Umbilical cord (tissue), 2 donors: Measurements from ENCODE around the gene MAPK11. TPM values are rescaled to one million over a fixed set of nuclear protein-coding genes. Genes with fewer than 3 reads are reported as not detected.

ENCODE experiments used
- DNase-seq: peaks from one replicate; pipeline ENCODE4 v3.0.0-alpha.2; 2015; ENCODE audit warnings: low spot score
- total RNA-seq: library from RNA; depleted of rRNA; stranded (reverse); fragments of >200 nt; gene quantifications from one replicate; pipeline ENCODE4 v1.2.3, GENCODE V29; 2014; ENCODE audit warnings: low replicate concordance; ENCODE audit not compliant: insufficient read depth

Gene MAPK11
- total RNA-seq, 1 donor from 2014 or later = 4.3 TPM

GRCh38 chr22:50226063-50226874 lies 43.9 kb downstream of the MAPK11 start:
- no peak for DNase-seq

- DNase-seq = no peak
Measured at GRCh38 chr22:50225200-50225969, 44.8 kb downstream of the MAPK11 start.

GRCh38 chr22:50224071-50224470 lies 46.1 kb downstream of the MAPK11 start:
- DNase-seq = no peak

- no peak for DNase-seq
Measured at GRCh38 chr22:50222508-50222907, 47.7 kb downstream of the MAPK11 start.

GRCh38 chr22:50221410-50222300 lies 48.5 kb downstream of the MAPK11 start:
- no peak for DNase-seq

GRCh38 chr22:50220603-50221409 lies 49.4 kb downstream of the MAPK11 start:
- DNase-seq = no peak

GRCh38 chr22:50219800-50220602 lies 50.2 kb downstream of the MAPK11 start:
- no peak for DNase-seq

GRCh38 chr22:50218996-50219727 lies 51.0 kb downstream of the MAPK11 start:
- DNase-seq = peak; percentile 48

- no peak for DNase-seq
Measured at GRCh38 chr22:50218153-50218995, 51.8 kb downstream of the MAPK11 start.

- no peak for DNase-seq
Measured at GRCh38 chr22:50217543-50218152, 52.5 kb downstream of the MAPK11 start.

- no peak for DNase-seq
Measured at GRCh38 chr22:50216684-50217520, 53.3 kb downstream of the MAPK11 start.

- DNase-seq = no peak
Measured at GRCh38 chr22:50216055-50216683, 54.0 kb downstream of the MAPK11 start.

- DNase-seq = no peak
Measured at GRCh38 chr22:50215297-50216054, 54.7 kb downstream of the MAPK11 start.
